Tibial nerve (tissue), 4 donors: ENCODE results near the gene CHMP1A.

Experiments
- EP300 ChIP-seq, 2 donors: sonication (generic); formaldehyde crosslinking; IDR thresholded peaks; one replicate each; pipeline ENCODE4 v1.6.1; 2017; ENCODE audit warnings: antibody characterized with exemption in 2 of 2, mild to moderate bottlenecking in 1 of 2
- POLR2A ChIP-seq, 2 donors: fragments of 450-650 bp; IDR thresholded peaks; one replicate each; pipeline ENCODE4 v1.6.1; 2017; ENCODE audit warnings: antibody characterized with exemption in 2 of 2, mild to moderate bottlenecking in 2 of 2, moderate library complexity in 2 of 2
- TF ChIP-seq, protein P1 (sequence below), 5 experiments: fragments of 200-600 bp in 3 of 5; fragments of 450-650 bp in 2 of 5; sonication (generic) in 3 of 5; IDR thresholded peaks; one replicate each; pipeline ENCODE4 v1.5.1; 2016 to 2019; ENCODE audit warnings: antibody characterized with exemption in 5 of 5, mild to moderate bottlenecking in 3 of 5, moderate library complexity in 2 of 5

DNA sequence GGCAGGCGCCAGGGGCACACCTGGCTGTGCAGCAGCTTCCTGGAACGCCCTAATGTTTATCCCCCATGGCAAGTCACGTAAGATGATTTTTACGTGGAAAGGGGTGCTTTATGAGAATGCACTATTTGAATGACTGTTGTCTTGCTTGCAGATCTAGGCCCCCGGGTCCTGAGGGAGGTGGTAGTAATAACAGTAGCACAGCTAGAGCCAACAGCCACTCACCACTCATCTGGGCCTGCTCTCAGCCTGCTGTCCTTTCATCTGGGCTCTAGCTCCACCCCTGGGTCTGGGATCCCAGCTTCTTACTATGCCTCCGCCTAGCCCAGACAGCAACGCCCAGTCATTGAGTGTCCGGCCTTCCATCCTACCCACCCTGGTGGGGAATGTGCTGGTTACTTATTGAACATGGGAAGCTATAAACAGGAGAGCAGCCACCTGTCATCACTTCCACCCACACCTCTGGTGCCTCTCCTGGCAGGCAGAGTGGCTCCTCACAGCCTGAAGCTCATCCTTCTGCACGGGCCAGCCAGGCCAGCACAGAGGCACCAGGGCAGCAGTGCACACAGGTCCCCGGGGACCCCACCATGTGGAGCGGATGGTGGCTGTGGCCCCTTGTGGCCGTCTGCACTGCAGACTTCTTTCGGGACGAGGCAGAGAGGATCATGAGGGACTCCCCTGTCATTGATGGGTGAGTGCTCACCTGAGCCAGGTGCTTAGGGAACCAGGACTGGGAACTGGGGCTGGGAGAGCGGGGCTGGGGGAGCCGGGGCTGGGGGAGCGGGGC, 27.5 kb downstream of the CHMP1A start:
- TF ChIP-seq, protein P1, sequence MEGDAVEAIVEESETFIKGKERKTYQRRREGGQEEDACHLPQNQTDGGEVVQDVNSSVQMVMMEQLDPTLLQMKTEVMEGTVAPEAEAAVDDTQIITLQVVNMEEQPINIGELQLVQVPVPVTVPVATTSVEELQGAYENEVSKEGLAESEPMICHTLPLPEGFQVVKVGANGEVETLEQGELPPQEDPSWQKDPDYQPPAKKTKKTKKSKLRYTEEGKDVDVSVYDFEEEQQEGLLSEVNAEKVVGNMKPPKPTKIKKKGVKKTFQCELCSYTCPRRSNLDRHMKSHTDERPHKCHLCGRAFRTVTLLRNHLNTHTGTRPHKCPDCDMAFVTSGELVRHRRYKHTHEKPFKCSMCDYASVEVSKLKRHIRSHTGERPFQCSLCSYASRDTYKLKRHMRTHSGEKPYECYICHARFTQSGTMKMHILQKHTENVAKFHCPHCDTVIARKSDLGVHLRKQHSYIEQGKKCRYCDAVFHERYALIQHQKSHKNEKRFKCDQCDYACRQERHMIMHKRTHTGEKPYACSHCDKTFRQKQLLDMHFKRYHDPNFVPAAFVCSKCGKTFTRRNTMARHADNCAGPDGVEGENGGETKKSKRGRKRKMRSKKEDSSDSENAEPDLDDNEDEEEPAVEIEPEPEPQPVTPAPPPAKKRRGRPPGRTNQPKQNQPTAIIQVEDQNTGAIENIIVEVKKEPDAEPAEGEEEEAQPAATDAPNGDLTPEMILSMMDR (IDR thresholded peaks at IDR 0.05), result no peak
- TF ChIP-seq POLR2A (IDR thresholded peaks at IDR 0.05) (no peak), EP300 (IDR thresholded peaks at IDR 0.05) (no peak)
